ENCODE data around the gene RSPO4.

GRCh38 chr20:982754-983153 is 19.4 kb downstream of the RSPO4 start:
- TF ChIP-seq, protein P1, sequence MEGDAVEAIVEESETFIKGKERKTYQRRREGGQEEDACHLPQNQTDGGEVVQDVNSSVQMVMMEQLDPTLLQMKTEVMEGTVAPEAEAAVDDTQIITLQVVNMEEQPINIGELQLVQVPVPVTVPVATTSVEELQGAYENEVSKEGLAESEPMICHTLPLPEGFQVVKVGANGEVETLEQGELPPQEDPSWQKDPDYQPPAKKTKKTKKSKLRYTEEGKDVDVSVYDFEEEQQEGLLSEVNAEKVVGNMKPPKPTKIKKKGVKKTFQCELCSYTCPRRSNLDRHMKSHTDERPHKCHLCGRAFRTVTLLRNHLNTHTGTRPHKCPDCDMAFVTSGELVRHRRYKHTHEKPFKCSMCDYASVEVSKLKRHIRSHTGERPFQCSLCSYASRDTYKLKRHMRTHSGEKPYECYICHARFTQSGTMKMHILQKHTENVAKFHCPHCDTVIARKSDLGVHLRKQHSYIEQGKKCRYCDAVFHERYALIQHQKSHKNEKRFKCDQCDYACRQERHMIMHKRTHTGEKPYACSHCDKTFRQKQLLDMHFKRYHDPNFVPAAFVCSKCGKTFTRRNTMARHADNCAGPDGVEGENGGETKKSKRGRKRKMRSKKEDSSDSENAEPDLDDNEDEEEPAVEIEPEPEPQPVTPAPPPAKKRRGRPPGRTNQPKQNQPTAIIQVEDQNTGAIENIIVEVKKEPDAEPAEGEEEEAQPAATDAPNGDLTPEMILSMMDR (IDR thresholded peaks at IDR 0.05; ENCODE audit: low read depth, low read length) = no peak
- TF ChIP-seq EZH2phosphoT487 (IDR thresholded peaks at IDR 0.05; ENCODE audit: low read depth) = no peak
